Measurements from ENCODE around the gene MAP2K3.
"Not testable (repeated sequence)": the region's sequence is repeated elsewhere in the genome, so short reads cannot be mapped to it uniquely, and the experiment has no call there.

MAP2K3 gene

GRCh38 chr17:21314701-21315111 is 30.2 kb downstream of the MAP2K3 start:
- H3K4me1 ChIP-seq (ENCODE audit: control insufficient read depth, insufficient read depth, low read length, unreplicated experiment); H3K27ac ChIP-seq (ENCODE audit: low read depth, low read length); H3K36me3 ChIP-seq (ENCODE audit: insufficient read depth, low read length); H3K4me3 ChIP-seq (ENCODE audit: low read depth, low read length); H3K27me3 ChIP-seq (ENCODE audit: insufficient read depth, low read length); H2AFZ ChIP-seq (ENCODE audit: low read length, unreplicated experiment); H3K79me2 ChIP-seq (ENCODE audit: control insufficient read depth, insufficient read depth, low read length, unreplicated experiment): not testable (repeated sequence)

- not testable (repeated sequence) for H2AFZ ChIP-seq (ENCODE audit: low read length, unreplicated experiment); H3K79me2 ChIP-seq (ENCODE audit: control insufficient read depth, insufficient read depth, low read length, unreplicated experiment); H3K27me3 ChIP-seq (ENCODE audit: insufficient read depth, low read length); H3K4me1 ChIP-seq (ENCODE audit: control insufficient read depth, insufficient read depth, low read length, unreplicated experiment); H3K27ac ChIP-seq (ENCODE audit: low read depth, low read length); H3K36me3 ChIP-seq (ENCODE audit: insufficient read depth, low read length); H3K4me3 ChIP-seq (ENCODE audit: low read depth, low read length)
Measured at GRCh38 chr17:21315246-21316000, 30.9 kb downstream of the MAP2K3 start.

GRCh38 chr17:21316212-21316886 is 31.8 kb downstream of the MAP2K3 start:
- H3K4me3 ChIP-seq (ENCODE audit: low read depth, low read length): peak overlapping the region; percentile 45; the same call in 1 of the 2 replicates
- not testable (repeated sequence) for H3K36me3 ChIP-seq (ENCODE audit: insufficient read depth, low read length); H3K4me1 ChIP-seq (ENCODE audit: control insufficient read depth, insufficient read depth, low read length, unreplicated experiment)

GRCh38 chr17:21316887-21317500 is 32.5 kb downstream of the MAP2K3 start:
- not testable (repeated sequence) for H3K27ac ChIP-seq (ENCODE audit: low read depth, low read length); H2AFZ ChIP-seq (ENCODE audit: low read length, unreplicated experiment)
- peak overlapping the region; percentile 45; the same call in 1 of the 2 replicates for H3K4me3 ChIP-seq (ENCODE audit: low read depth, low read length)

More at GRCh38 chr17:21316212-21316886, 31.8 kb downstream of the MAP2K3 start:
- H2AFZ ChIP-seq (ENCODE audit: low read length, unreplicated experiment); H3K27ac ChIP-seq (ENCODE audit: low read depth, low read length); H3K79me2 ChIP-seq (ENCODE audit: control insufficient read depth, insufficient read depth, low read length, unreplicated experiment); H3K27me3 ChIP-seq (ENCODE audit: insufficient read depth, low read length): not testable (repeated sequence)

GRCh38 chr17:21317821-21318220 is 33.3 kb downstream of the MAP2K3 start:
- not testable (repeated sequence) for H3K4me1 ChIP-seq (ENCODE audit: control insufficient read depth, insufficient read depth, low read length, unreplicated experiment); H3K27me3 ChIP-seq (ENCODE audit: insufficient read depth, low read length); H3K79me2 ChIP-seq (ENCODE audit: control insufficient read depth, insufficient read depth, low read length, unreplicated experiment); H3K36me3 ChIP-seq (ENCODE audit: insufficient read depth, low read length); H2AFZ ChIP-seq (ENCODE audit: low read length, unreplicated experiment); H3K27ac ChIP-seq (ENCODE audit: low read depth, low read length); H3K4me3 ChIP-seq (ENCODE audit: low read depth, low read length)

More at GRCh38 chr17:21316887-21317500, 32.5 kb downstream of the MAP2K3 start:
- not testable (repeated sequence) for H3K4me1 ChIP-seq (ENCODE audit: control insufficient read depth, insufficient read depth, low read length, unreplicated experiment); H3K36me3 ChIP-seq (ENCODE audit: insufficient read depth, low read length); H3K27me3 ChIP-seq (ENCODE audit: insufficient read depth, low read length); H3K79me2 ChIP-seq (ENCODE audit: control insufficient read depth, insufficient read depth, low read length, unreplicated experiment)

GRCh38 chr17:21318439-21318838 is 33.9 kb downstream of the MAP2K3 start:
- H3K4me3 ChIP-seq (ENCODE audit: low read depth, low read length): no peak overlapping the region
- no peaks in the 10 kb centered on the region for H3K27me3 ChIP-seq (ENCODE audit: insufficient read depth, low read length)
- no peaks in the 10 kb centered on the region for H3K4me1 ChIP-seq (ENCODE audit: control insufficient read depth, insufficient read depth, low read length, unreplicated experiment)
- H3K79me2 ChIP-seq (ENCODE audit: control insufficient read depth, insufficient read depth, low read length, unreplicated experiment): no peaks in the 10 kb centered on the region
- H3K36me3 ChIP-seq (ENCODE audit: insufficient read depth, low read length): no peaks in the 10 kb centered on the region
- no peak overlapping the region for H2AFZ ChIP-seq (ENCODE audit: low read length, unreplicated experiment)
- H3K27ac ChIP-seq (ENCODE audit: low read depth, low read length): no peak overlapping the region

- not testable (repeated sequence) for H2AFZ ChIP-seq (ENCODE audit: low read length, unreplicated experiment); H3K36me3 ChIP-seq (ENCODE audit: insufficient read depth, low read length); H3K27ac ChIP-seq (ENCODE audit: low read depth, low read length); H3K4me1 ChIP-seq (ENCODE audit: control insufficient read depth, insufficient read depth, low read length, unreplicated experiment); H3K27me3 ChIP-seq (ENCODE audit: insufficient read depth, low read length); H3K79me2 ChIP-seq (ENCODE audit: control insufficient read depth, insufficient read depth, low read length, unreplicated experiment); H3K4me3 ChIP-seq (ENCODE audit: low read depth, low read length)
Measured at GRCh38 chr17:21318856-21319255, 34.3 kb downstream of the MAP2K3 start.

GRCh38 chr17:21319256-21319655 is 34.7 kb downstream of the MAP2K3 start:
- not testable (repeated sequence) for H3K79me2 ChIP-seq (ENCODE audit: control insufficient read depth, insufficient read depth, low read length, unreplicated experiment); H3K27ac ChIP-seq (ENCODE audit: low read depth, low read length); H3K4me3 ChIP-seq (ENCODE audit: low read depth, low read length); H3K27me3 ChIP-seq (ENCODE audit: insufficient read depth, low read length); H2AFZ ChIP-seq (ENCODE audit: low read length, unreplicated experiment); H3K4me1 ChIP-seq (ENCODE audit: control insufficient read depth, insufficient read depth, low read length, unreplicated experiment); H3K36me3 ChIP-seq (ENCODE audit: insufficient read depth, low read length)

GRCh38 chr17:21319686-21320375 is 35.3 kb downstream of the MAP2K3 start:
- not testable (repeated sequence) for H3K36me3 ChIP-seq (ENCODE audit: insufficient read depth, low read length); H3K27ac ChIP-seq (ENCODE audit: low read depth, low read length); H3K4me3 ChIP-seq (ENCODE audit: low read depth, low read length); H3K79me2 ChIP-seq (ENCODE audit: control insufficient read depth, insufficient read depth, low read length, unreplicated experiment); H2AFZ ChIP-seq (ENCODE audit: low read length, unreplicated experiment); H3K27me3 ChIP-seq (ENCODE audit: insufficient read depth, low read length); H3K4me1 ChIP-seq (ENCODE audit: control insufficient read depth, insufficient read depth, low read length, unreplicated experiment)

GRCh38 chr17:21320430-21320829 is 35.9 kb downstream of the MAP2K3 start:
- H3K27me3 ChIP-seq (ENCODE audit: insufficient read depth, low read length); H2AFZ ChIP-seq (ENCODE audit: low read length, unreplicated experiment); H3K36me3 ChIP-seq (ENCODE audit: insufficient read depth, low read length): not testable (repeated sequence)

More at GRCh38 chr17:21320430-21320829, 35.9 kb downstream of the MAP2K3 start:
- not testable (repeated sequence) for H3K4me1 ChIP-seq (ENCODE audit: control insufficient read depth, insufficient read depth, low read length, unreplicated experiment); H3K27ac ChIP-seq (ENCODE audit: low read depth, low read length); H3K4me3 ChIP-seq (ENCODE audit: low read depth, low read length); H3K79me2 ChIP-seq (ENCODE audit: control insufficient read depth, insufficient read depth, low read length, unreplicated experiment)
